H1 (cell line): ENCODE measurements around the gene PIK3C2G. TPM values are rescaled to one million over a fixed set of nuclear protein-coding genes. Genes with fewer than 3 reads are reported as not detected.

ENCODE experiments used
- CBX5 ChIP-seq: fragments of 300-800, 300-1000 bp; sonication (generic); IDR thresholded peaks from 2 replicates; pipeline ENCODE4 v1.7.1; 2016; ENCODE audit warnings: antibody characterized with exemption, low read length, low read depth
- CHD7 ChIP-seq: fragments of 300-600 bp; sonication (generic); IDR thresholded peaks from 2 replicates; pipeline ENCODE4 v1.7.1; 2012; ENCODE audit warnings: low read length, moderate library complexity, mild to moderate bottlenecking, inconsistent platforms; ENCODE audit not compliant: insufficient replicate concordance
- FOSL1 ChIP-seq: IDR thresholded peaks from 2 replicates; pipeline ENCODE4 v1.6.1; 2011; ENCODE audit warnings: mild to moderate bottlenecking, low read depth, low read length, moderate library complexity; ENCODE audit not compliant: insufficient read depth
- TAF1 ChIP-seq: IDR thresholded peaks from 2 replicates; pipeline ENCODE4 v1.6.1; 2011; ENCODE audit warnings: mild to moderate bottlenecking, low read depth, low read length
- YY1 ChIP-seq: IDR thresholded peaks from 2 replicates; pipeline ENCODE4 v1.6.1; 2011; ENCODE audit warnings: low read depth, mild to moderate bottlenecking, low read length
- polyA plus RNA-seq, 7 experiments: library from polyadenylated mRNA; depleted of rRNA in 3 of 7; stranded (reverse) in 5 of 7; unstranded in 2 of 7; fragments of >200 nt in 5 of 7; fragments of 200-250 nt in 2 of 7; gene quantifications; 1 replicate in 5 of 7; 2 replicates in 1 of 7; 4 replicates in 1 of 7; pipeline versions ENCODE4 v1.2.1 to v1.2.3, GENCODE V29; 2011 to 2013; ENCODE audit warnings: missing spikeins in 2 of 7, mixed read lengths in 2 of 7
- total RNA-seq: library from RNA; stranded (reverse); fragmentation: NEBNext Ultra II Directional; extraction: Animal tissue kit (Norgen Biotek cat#: 25700); gene quantifications from 2 replicates; pipeline ENCODE4 v1.2.1, GENCODE V29; 2021

The PIK3C2G gene
- total and polyA plus RNA-seq, 2 of the 8 experiments (the other 6 are each of a cell fraction or from before 2014, with no cell fraction given), result not detected

GRCh38 chr12:18402872-18403611, 141.7 kb downstream of the PIK3C2G start (continued):
- no peak for TF ChIP-seq CHD7
- TF ChIP-seq CBX5, result no peak
- TF ChIP-seq FOSL1, result no peak
- no peak for TF ChIP-seq TAF1
- TF ChIP-seq YY1, result no peak
- TF ChIP-seq, all 59 proteins: peak for 0
